PC-9 (cell line): ENCODE data around the gene PDZD4. TPM values are rescaled to one million over a fixed set of nuclear protein-coding genes. Genes with fewer than 3 reads are reported as not detected.

Experiments
- BruUV-seq: library from RNA; stranded (reverse); fragments of 400-500 nt; replicated peaks from 2 replicates; lab custom pipeline; 2021; lab: Mats Ljungman, UMichigan
- CTCF ChIA-PET: fragments of 300-600 bp; sonication (Branson Sonifier 250); formaldehyde crosslinking; loops from one replicate; lab custom pipeline; 2022; ENCODE audit warnings: antibody characterized with exemption; lab: Charles Lee
- POLR2A ChIA-PET: fragments of 300-600 bp; sonication (Branson Sonifier 250); formaldehyde crosslinking; loops from one replicate; lab custom pipeline; 2022; ENCODE audit warnings: antibody characterized with exemption; ENCODE audit not compliant: unreplicated experiment; lab: Charles Lee
- DNase-seq, 2 experiments: peaks; one replicate each; pipeline versions ENCODE4 v3.0.0 to v3.0.0-alpha.2; 2015 to 2022; ENCODE audit warnings: mixed read lengths in 1 of 2
- H2AFZ ChIP-seq: fragments of 200-600 bp; sonication (generic); 2 replicates; pipeline ENCODE4 v1.8.1; 2017; ENCODE audit warnings: antibody characterized with exemption
- H3F3A ChIP-seq: fragments of 200-600 bp; sonication (generic); 2 replicates; pipeline ENCODE4 v1.8.1; 2017; ENCODE audit warnings: antibody characterized with exemption, mild to moderate bottlenecking, low read depth; ENCODE audit not compliant: insufficient read depth
- H3K27ac ChIP-seq: fragments of 200-600 bp; sonication (generic); 2 replicates; pipeline ENCODE4 v1.6.1; 2016; ENCODE audit warnings: mixed run types
- H3K27me3 ChIP-seq: fragments of 200-600 bp; sonication (generic); 2 replicates; pipeline ENCODE4 v1.6.1; 2016; ENCODE audit warnings: low read depth, mixed run types; ENCODE audit not compliant: insufficient read depth
- H3K36me3 ChIP-seq: fragments of 200-600 bp; sonication (generic); 2 replicates; pipeline ENCODE4 v1.6.1; 2016; ENCODE audit warnings: low read depth, mixed run types
- H3K4me1 ChIP-seq: fragments of 200-600 bp; sonication (generic); replicated peaks from 2 replicates; pipeline ENCODE4 v1.6.1; 2016; ENCODE audit warnings: mixed run types; ENCODE audit not compliant: insufficient read depth
- H3K4me2 ChIP-seq: fragments of 200-600 bp; sonication (generic); 2 replicates; pipeline ENCODE4 v1.6.1; 2017; ENCODE audit warnings: mixed run types
- H3K4me3 ChIP-seq: fragments of 200-600 bp; sonication (generic); 2 replicates; pipeline ENCODE4 v1.6.1; 2016; ENCODE audit warnings: mixed run types
- H3K79me2 ChIP-seq: fragments of 200-600 bp; sonication (generic); 2 replicates; pipeline ENCODE4 v1.6.1; 2017; ENCODE audit warnings: low read depth, mixed run types
- H3K9me2 ChIP-seq: fragments of 200-600 bp; sonication (generic); 2 replicates; pipeline ENCODE4 v1.8.1; 2017; ENCODE audit warnings: mild to moderate bottlenecking; ENCODE audit not compliant: insufficient read depth
- H3K9me3 ChIP-seq: fragments of 200-600 bp; sonication (generic); 2 replicates; pipeline ENCODE4 v1.8.1; 2016; ENCODE audit warnings: low read depth; ENCODE audit not compliant: insufficient read depth
- H4K20me1 ChIP-seq: fragments of 200-600 bp; sonication (generic); 2 replicates; pipeline ENCODE4 v1.8.1; 2017; ENCODE audit not compliant: insufficient read depth
- EZH2 ChIP-seq: fragments of 200-600 bp; sonication (generic); IDR thresholded peaks from 2 replicates; pipeline ENCODE4 v1.8.0; 2017; ENCODE audit warnings: antibody characterized with exemption, low read depth
- intact Hi-C: fragments of 100-400 bp; cut with micrococcal nuclease; formaldehyde crosslinking; loops from one replicate; pipeline ENCODE4 v1.10.0; 2022; ENCODE audit not compliant: unreplicated experiment
- total RNA-seq: library from RNA; stranded (reverse); gene quantifications from 2 replicates; pipeline ENCODE4 v1.2.3, GENCODE V29; 2021
- TF ChIP-seq, protein P1 (sequence below): fragments of 200-600 bp; sonication (generic); conservative IDR thresholded peaks from 2 replicates; pipeline ENCODE4 v1.6.1; 2017; ENCODE audit warnings: mixed run types, antibody characterized with exemption, mild to moderate bottlenecking, moderate library complexity

Gene PDZD4
- total RNA-seq, 1 experiment from 2014 or later = 0.17 TPM

DNA sequence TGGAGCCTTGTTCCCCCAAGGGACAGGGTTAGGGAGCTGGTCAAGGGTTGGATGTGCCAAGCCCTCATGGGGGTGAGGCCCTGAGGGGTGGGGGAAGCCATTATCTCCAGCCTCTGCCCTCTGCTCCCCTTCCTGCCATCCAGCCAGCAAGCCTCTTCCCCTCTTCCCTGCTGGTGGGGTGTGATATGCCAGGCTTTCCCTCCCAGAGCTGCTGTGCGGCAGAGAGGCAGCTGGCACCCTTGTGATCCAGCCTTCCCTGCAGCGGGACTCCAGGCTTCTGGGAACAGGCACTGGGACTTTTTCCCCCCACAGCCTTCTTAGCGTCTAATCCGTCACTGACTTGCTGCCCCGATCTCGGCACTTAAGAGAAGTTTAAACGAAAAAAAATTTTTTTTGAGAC is 29.6 kb downstream of the PDZD4 start:
- H3K4me1 ChIP-seq = peaks cover 7% of the 10 kb centered on the region; the same call in 1 of the 2 replicates
- H3K4me2 ChIP-seq = no peak overlapping the region
- H3K9me2 ChIP-seq = no peaks in the 10 kb centered on the region
- intact Hi-C loops = no loop called here
- no peaks in the 10 kb centered on the region for H4K20me1 ChIP-seq
- peaks cover 9% of the 10 kb centered on the region for H3K79me2 ChIP-seq
- CTCF ChIA-PET = interaction anchor here (0.5 to 0.6 kb wide), 2 partner anchors 150 to 163 kb away, joined by 3 read pairs; no protein-coding TSS in a partner anchor
- no peak for DNase-seq
- no peak overlapping the region for H3K27ac ChIP-seq
- H3F3A ChIP-seq = peaks cover 5% of the 10 kb centered on the region; the same call in 1 of the 2 replicates
- no peaks in the 10 kb centered on the region for H3K36me3 ChIP-seq
- H3K4me3 ChIP-seq = no peak overlapping the region
- no peak for TF ChIP-seq EZH2
- TF ChIP-seq, protein P1, sequence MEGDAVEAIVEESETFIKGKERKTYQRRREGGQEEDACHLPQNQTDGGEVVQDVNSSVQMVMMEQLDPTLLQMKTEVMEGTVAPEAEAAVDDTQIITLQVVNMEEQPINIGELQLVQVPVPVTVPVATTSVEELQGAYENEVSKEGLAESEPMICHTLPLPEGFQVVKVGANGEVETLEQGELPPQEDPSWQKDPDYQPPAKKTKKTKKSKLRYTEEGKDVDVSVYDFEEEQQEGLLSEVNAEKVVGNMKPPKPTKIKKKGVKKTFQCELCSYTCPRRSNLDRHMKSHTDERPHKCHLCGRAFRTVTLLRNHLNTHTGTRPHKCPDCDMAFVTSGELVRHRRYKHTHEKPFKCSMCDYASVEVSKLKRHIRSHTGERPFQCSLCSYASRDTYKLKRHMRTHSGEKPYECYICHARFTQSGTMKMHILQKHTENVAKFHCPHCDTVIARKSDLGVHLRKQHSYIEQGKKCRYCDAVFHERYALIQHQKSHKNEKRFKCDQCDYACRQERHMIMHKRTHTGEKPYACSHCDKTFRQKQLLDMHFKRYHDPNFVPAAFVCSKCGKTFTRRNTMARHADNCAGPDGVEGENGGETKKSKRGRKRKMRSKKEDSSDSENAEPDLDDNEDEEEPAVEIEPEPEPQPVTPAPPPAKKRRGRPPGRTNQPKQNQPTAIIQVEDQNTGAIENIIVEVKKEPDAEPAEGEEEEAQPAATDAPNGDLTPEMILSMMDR = no peak
- POLR2A ChIA-PET = no interaction called here
- no peaks in the 10 kb centered on the region for H3K9me3 ChIP-seq
- H2AFZ ChIP-seq = no peak overlapping the region
- H3K27me3 ChIP-seq = no peaks in the 10 kb centered on the region
- BruUV-seq = no TSS peak

DNA sequence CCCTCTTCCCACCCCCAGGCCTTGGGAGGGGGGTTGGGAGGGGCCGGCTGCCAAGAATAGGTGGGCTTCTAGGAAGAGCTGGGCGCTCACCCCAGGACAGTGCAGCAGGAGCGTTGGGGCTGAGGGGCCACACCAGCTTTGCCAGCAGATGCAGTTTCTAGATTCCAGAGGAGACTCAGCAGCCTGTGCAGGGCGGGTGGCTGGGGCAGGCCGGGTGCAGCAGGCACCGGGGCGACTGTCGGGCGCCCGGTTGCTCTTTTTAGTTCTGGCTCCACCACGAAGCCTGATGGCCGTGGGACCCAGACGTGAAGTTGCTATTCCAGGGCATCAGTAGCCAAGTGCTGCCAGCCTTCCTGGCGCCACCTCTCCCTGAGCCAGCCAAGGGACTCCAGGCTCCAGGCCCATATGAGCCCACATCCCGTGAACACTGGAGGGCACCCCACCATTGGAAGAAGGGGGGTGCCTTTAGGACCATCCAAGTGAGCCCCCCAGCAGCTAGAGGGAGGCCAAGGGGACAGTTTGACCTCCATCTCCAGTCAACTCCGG is 30.1 kb downstream of the PDZD4 start:
- no peak for DNase-seq
- H4K20me1 ChIP-seq = no peaks in the 10 kb centered on the region
- H3K79me2 ChIP-seq = peaks cover 14% of the 10 kb centered on the region
- H2AFZ ChIP-seq = no peak overlapping the region
- no peaks in the 10 kb centered on the region for H3K36me3 ChIP-seq
- no TSS peak for BruUV-seq
- TF ChIP-seq EZH2 = no peak
- TF ChIP-seq, protein P1 = no peak
- ChIA-PET POLR2A (no interaction called here), CTCF (no interaction called here)
- no peak overlapping the region for H3K4me3 ChIP-seq
- peaks cover 10% of the 10 kb centered on the region; the same call in 1 of the 2 replicates for H3K4me1 ChIP-seq
- H3F3A ChIP-seq = peaks cover 5% of the 10 kb centered on the region; the same call in 1 of the 2 replicates
- no peaks in the 10 kb centered on the region for H3K9me2 ChIP-seq
- intact Hi-C loops = no loop called here
- no peak overlapping the region for H3K4me2 ChIP-seq
- H3K27ac ChIP-seq = no peak overlapping the region
- no peaks in the 10 kb centered on the region for H3K27me3 ChIP-seq
- H3K9me3 ChIP-seq = no peaks in the 10 kb centered on the region

DNA sequence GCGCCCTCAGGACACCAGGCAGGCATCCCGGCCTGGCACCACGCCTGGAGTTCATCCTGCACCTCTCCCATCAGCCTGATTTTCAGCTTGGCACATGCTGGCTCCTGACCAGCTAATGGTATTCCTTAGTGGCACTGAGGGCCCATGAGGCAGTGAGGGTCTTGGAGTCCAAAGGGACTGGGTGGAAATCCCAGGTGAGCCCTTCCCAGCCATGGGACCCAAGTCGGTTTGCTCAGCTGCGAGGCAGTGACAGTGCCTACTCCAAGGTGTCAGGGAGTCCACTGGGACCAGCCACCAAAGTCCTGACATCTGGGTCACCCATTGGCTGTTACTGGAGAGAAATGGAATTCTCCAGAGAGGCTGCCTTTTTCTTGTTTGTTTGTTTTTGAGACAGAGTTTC is 31.0 kb downstream of the PDZD4 start:
- Histone ChIP-seq H3K36me3 (no peaks in the 10 kb centered on the region), H3K9me2 (no peaks in the 10 kb centered on the region), H4K20me1 (no peaks in the 10 kb centered on the region), H3K4me1 (peaks cover 10% of the 10 kb centered on the region; the same call in 1 of the 2 replicates), H3K27ac (no peak overlapping the region), H3F3A (peaks cover 5% of the 10 kb centered on the region; the same call in 1 of the 2 replicates), H3K4me3 (no peak overlapping the region), H3K27me3 (no peaks in the 10 kb centered on the region), H3K79me2 (peaks cover 22% of the 10 kb centered on the region), H3K4me2 (no peak overlapping the region), H2AFZ (no peak overlapping the region), H3K9me3 (no peaks in the 10 kb centered on the region)
- no peak for DNase-seq
- no TSS peak for BruUV-seq
- intact Hi-C loops = loop anchor here (10.0 kb wide), 1 partner anchor 85 kb away; the partner anchor contains the start of gene L1CAM
- POLR2A ChIA-PET = no interaction called here
- TF ChIP-seq EZH2 = no peak
- TF ChIP-seq, protein P1 = no peak
- CTCF ChIA-PET = no interaction called here
